K562 (cell line): ENCODE results near the gene ZGLP1. TPM values are rescaled to one million over a fixed set of nuclear protein-coding genes. Genes with fewer than 3 reads are reported as not detected.

Experiments used
- ATAC-seq: fragments of 200-7000 bp; cut with Tn5 transposase; 3 replicates; pipeline ENCODE4 v1.9.1; 2020; ENCODE audit warnings: moderate library complexity
- BruUV-seq: library from RNA; stranded (reverse); fragments of 400-500 nt; replicated peaks from 2 replicates; lab custom pipeline; 2021; lab: Mats Ljungman, UMichigan
- CTCF ChIA-PET: fragments of 300-600 bp; formaldehyde crosslinking; extraction: SDS; loops from one replicate; lab custom pipeline; 2021; ENCODE audit warnings: low intra/inter-chr PET ratio; lab: Yijun Ruan, JAX
- POLR2A ChIA-PET: fragments of 300-600, 350-650 bp; sonication (Branson Sonifier 250); formaldehyde crosslinking; extraction: SDS; loops from one replicate; lab custom pipeline; 2021; ENCODE audit warnings: antibody characterized with exemption, inconsistent platforms; lab: Yijun Ruan, JAX
- DNase-seq, 4 experiments: peaks; one replicate each; pipeline versions ENCODE4 v3.0.0 to v3.0.0-alpha.2; 2011 to 2018; ENCODE audit warnings: low spot score in 3 of 4, mixed read lengths in 3 of 4; ENCODE audit errors: extremely low read depth in 1 of 4
- FAIRE-seq: peaks from 2 replicates; lab custom pipeline; 2011; peaks lifted over from hg19 to GRCh38; lab: Jason Lieb, UNC
- H2AFZ ChIP-seq: 2 replicates; pipeline ENCODE4 v1.6.0; 2011; ENCODE audit warnings: low read depth, low read length, control low read depth, inconsistent platforms
- H3K27ac ChIP-seq: fragments of 200-600 bp; 3 replicates; pipeline ENCODE4 v1.8.0; 2011; ENCODE audit warnings: low read depth, mild to moderate bottlenecking, control low read depth, inconsistent platforms, low read length, moderate library complexity, mixed read lengths; ENCODE audit errors: extremely low read depth
- H3K27me3 ChIP-seq, 2 experiments: fragments of 300-600 bp in 1 of 2; 2 replicates in 1 of 2; 3 replicates in 1 of 2; pipeline versions ENCODE4 v1.6.0 to v1.8.0; 2011; ENCODE audit warnings: inconsistent platforms in 2 of 2, low read length in 2 of 2, mild to moderate bottlenecking in 1 of 2, mixed read lengths in 1 of 2, moderate library complexity in 1 of 2; ENCODE audit not compliant: control insufficient read depth in 2 of 2, insufficient read depth in 2 of 2
- H3K36me3 ChIP-seq: fragments of 300-600 bp; 3 replicates; pipeline ENCODE4 v1.8.0; 2011; ENCODE audit warnings: mild to moderate bottlenecking, low read length, inconsistent platforms; ENCODE audit not compliant: control insufficient read depth, insufficient read depth
- H3K4me1 ChIP-seq, 2 experiments: fragments of 200-600 bp in 1 of 2; replicated peaks in 1 of 2; 2 replicates in 1 of 2; 3 replicates in 1 of 2; pipeline versions ENCODE4 v1.5.1 to v1.8.0; 2011; ENCODE audit warnings: inconsistent platforms in 2 of 2, low read length in 2 of 2, mild to moderate bottlenecking in 1 of 2, mixed read lengths in 1 of 2, moderate library complexity in 1 of 2; ENCODE audit not compliant: control insufficient read depth in 2 of 2, insufficient read depth in 2 of 2
- H3K4me2 ChIP-seq: 2 replicates; pipeline ENCODE4 v1.6.1; 2011; ENCODE audit warnings: low read length, control low read depth, inconsistent platforms, mixed read lengths; ENCODE audit not compliant: insufficient read depth
- H3K4me3 ChIP-seq: fragments of 200-600 bp; sonication (generic), shearing (Covaris generic); 2 replicates; pipeline ENCODE4 v1.5.1; 2016; ENCODE audit warnings: control low read depth, inconsistent platforms
- H3K79me2 ChIP-seq: fragments of 200-600 bp; 3 replicates; pipeline ENCODE4 v1.8.0; 2011; ENCODE audit warnings: low read length, inconsistent platforms; ENCODE audit not compliant: control insufficient read depth, insufficient read depth
- H3K9ac ChIP-seq, 2 experiments: 2 replicates each; pipeline versions ENCODE4 v1.6.0 to v1.6.1; 2011; ENCODE audit warnings: low read depth in 2 of 2, low read length in 2 of 2, control low read depth in 1 of 2, inconsistent platforms in 1 of 2, mild to moderate bottlenecking in 1 of 2, mixed read lengths in 1 of 2; ENCODE audit not compliant: insufficient read depth in 1 of 2
- H3K9me1 ChIP-seq: one replicate; pipeline ENCODE4 v1.6.0; 2011; ENCODE audit warnings: inconsistent platforms, mild to moderate bottlenecking, low read length, moderate library complexity; ENCODE audit not compliant: control insufficient read depth, insufficient read depth
- H3K9me3 ChIP-seq: replicated peaks from 2 replicates; pipeline ENCODE4 v1.5.1; 2011; ENCODE audit warnings: low read depth, low read length, inconsistent platforms; ENCODE audit not compliant: control insufficient read depth, insufficient read depth
- H4K20me1 ChIP-seq: replicated peaks from 2 replicates; pipeline ENCODE4 v1.6.1; 2011; ENCODE audit warnings: low read length, inconsistent platforms, mixed read lengths; ENCODE audit not compliant: control insufficient read depth, insufficient read depth
- BCOR ChIP-seq: fragments of 450-650 bp; IDR thresholded peaks from 2 replicates; pipeline ENCODE4 v1.6.1; 2016
- EHMT2 ChIP-seq: fragments of 450-650 bp; IDR thresholded peaks from 2 replicates; pipeline ENCODE4 v1.6.1; 2018; ENCODE audit warnings: antibody characterized with exemption
- EWSR1 ChIP-seq: fragments of 450-650 bp; IDR thresholded peaks from 2 replicates; pipeline ENCODE4 v1.6.1; 2018; ENCODE audit warnings: borderline replicate concordance, mild to moderate bottlenecking, low read depth, moderate library complexity; ENCODE audit not compliant: partially characterized antibody
- HLTF ChIP-seq: fragments of 450-650 bp; IDR thresholded peaks from 2 replicates; pipeline ENCODE4 v1.6.1; 2016
- PHF8 ChIP-seq: fragments of 200-600 bp; sonication (generic); IDR thresholded peaks from 2 replicates; pipeline ENCODE4 v1.6.1; 2012; ENCODE audit warnings: mixed run types, mild to moderate bottlenecking, inconsistent platforms, low read length, moderate library complexity, borderline replicate concordance
- RBBP5 ChIP-seq: fragments of 200-600 bp; sonication (generic); IDR thresholded peaks from 2 replicates; pipeline ENCODE4 v1.6.1; 2012; ENCODE audit warnings: borderline replicate concordance, mild to moderate bottlenecking, low read length, control low read depth, inconsistent platforms; ENCODE audit not compliant: insufficient read depth, poor library complexity, severe bottlenecking
- TAF9B ChIP-seq: fragments of 450-650 bp; IDR thresholded peaks from 2 replicates; pipeline ENCODE4 v1.6.1; 2018; ENCODE audit warnings: mild to moderate bottlenecking; ENCODE audit not compliant: partially characterized antibody
- TBL1XR1 ChIP-seq, 2 experiments: IDR thresholded peaks; 2 replicates each; pipeline ENCODE4 v1.6.1; 2012; ENCODE audit warnings: improper control_type of control experiment in 2 of 2, low read length in 2 of 2, mild to moderate bottlenecking in 1 of 2
- TCF7 ChIP-seq: sonication (generic); IDR thresholded peaks from 2 replicates; pipeline ENCODE4 v1.6.1; 2016; ENCODE audit warnings: antibody characterized with exemption, borderline replicate concordance
- TEAD4 ChIP-seq, 2 experiments: sonication (generic) in 1 of 2; formaldehyde crosslinking in 1 of 2; IDR thresholded peaks; 2 replicates each; pipeline versions ENCODE4 v1.6.1 to v1.8.0; 2012 to 2022; ENCODE audit warnings: borderline replicate concordance in 1 of 2, inconsistent platforms in 1 of 2, low read length in 1 of 2, mild to moderate bottlenecking in 1 of 2, missing genetic modification reagents in 1 of 2
- ZBTB7A ChIP-seq: IDR thresholded peaks from 2 replicates; pipeline ENCODE4 v1.6.1; 2011; ENCODE audit warnings: low read depth, mild to moderate bottlenecking, low read length, moderate library complexity, borderline replicate concordance; ENCODE audit not compliant: control insufficient read depth
- ZNF431 ChIP-seq: sonication (generic); formaldehyde crosslinking; IDR thresholded peaks from 2 replicates; pipeline ENCODE4 v1.8.0; 2022; ENCODE audit warnings: mild to moderate bottlenecking, missing genetic modification reagents
- WGBS: fragments of 100-300 bp; shearing (Covaris generic); methylation state at CpG from one replicate; pipeline ENCODE4 v1.1.6; 2016; ENCODE audit warnings: low coverage, mixed read lengths; ENCODE audit not compliant: insufficient coverage; ENCODE audit errors: missing lambda C conversion rate; 5-methylcytosine and 5-hydroxymethylcytosine counted together
- in situ Hi-C: fragments of 300-500 bp; cut with MboI; formaldehyde crosslinking; loops from 4 replicates; pipeline ENCODE4 v1.15.0; 2018; ENCODE audit warnings: inconsistent platforms, mixed read lengths
- intact Hi-C: fragments of 100-400 bp; cut with micrococcal nuclease; formaldehyde crosslinking; loops from 2 replicates; pipeline ENCODE4 v1.14.2; 2022
- polyA plus RNA-seq, 8 experiments: library from polyadenylated mRNA; depleted of rRNA in 4 of 8; stranded (reverse) in 5 of 8; unstranded in 3 of 8; fragments of >200 nt; fragmentation: Nextera tagmentation in 2 of 8; fragmentation: Illumina TruSeq in 1 of 8; extraction: Ambion mirVana in 2 of 8; extraction: Trizol in 1 of 8; gene quantifications; 2 replicates each; pipeline versions ENCODE4 v1.2.1 to v1.2.3, GENCODE V29; 2011 to 2014; ENCODE audit warnings: inconsistent platforms in 1 of 8, missing spikeins in 1 of 8
- total RNA-seq, 7 experiments: library from RNA; depleted of rRNA in 6 of 7; stranded (reverse); fragments of >200 nt in 6 of 7; fragmentation: Illumina TruSeq in 2 of 7; extraction: Trizol in 2 of 7; gene quantifications; 2 replicates each; pipeline versions ENCODE4 v1.2.1 to v1.2.3, GENCODE V29; 2011 to 2021; ENCODE audit warnings: low replicate concordance in 1 of 7
- TF ChIP-seq, protein P1 (sequence below): sonication (generic); formaldehyde crosslinking; IDR thresholded peaks from 2 replicates; pipeline ENCODE4 v1.8.0; 2022; ENCODE audit warnings: missing genetic modification reagents, mild to moderate bottlenecking, moderate library complexity, borderline replicate concordance
- TF ChIP-seq, protein P2 (sequence below), 2 experiments: IDR thresholded peaks; 2 replicates each; pipeline ENCODE4 v1.6.1; 2011; ENCODE audit warnings: borderline replicate concordance in 1 of 2, control low read depth in 1 of 2, low read depth in 1 of 2, low read length in 1 of 2, mild to moderate bottlenecking in 1 of 2, mixed read lengths in 1 of 2, moderate library complexity in 1 of 2; ENCODE audit not compliant: insufficient read depth in 1 of 2, insufficient read length in 1 of 2, poor library complexity in 1 of 2, severe bottlenecking in 1 of 2; ENCODE audit errors: extremely low read depth in 1 of 2
- TF ChIP-seq, protein P3 (sequence below): IDR thresholded peaks from 2 replicates; pipeline ENCODE4 v1.6.1; 2012; ENCODE audit warnings: low read depth, low read length, improper control_type of control experiment, borderline replicate concordance

The ZGLP1 gene
- total and polyA plus RNA-seq, 9 of the 15 experiments (the other 6 are each of a cell fraction or from before 2014, with no cell fraction given) = 0.24 to 4.5 (median 2.2) TPM

DNA sequence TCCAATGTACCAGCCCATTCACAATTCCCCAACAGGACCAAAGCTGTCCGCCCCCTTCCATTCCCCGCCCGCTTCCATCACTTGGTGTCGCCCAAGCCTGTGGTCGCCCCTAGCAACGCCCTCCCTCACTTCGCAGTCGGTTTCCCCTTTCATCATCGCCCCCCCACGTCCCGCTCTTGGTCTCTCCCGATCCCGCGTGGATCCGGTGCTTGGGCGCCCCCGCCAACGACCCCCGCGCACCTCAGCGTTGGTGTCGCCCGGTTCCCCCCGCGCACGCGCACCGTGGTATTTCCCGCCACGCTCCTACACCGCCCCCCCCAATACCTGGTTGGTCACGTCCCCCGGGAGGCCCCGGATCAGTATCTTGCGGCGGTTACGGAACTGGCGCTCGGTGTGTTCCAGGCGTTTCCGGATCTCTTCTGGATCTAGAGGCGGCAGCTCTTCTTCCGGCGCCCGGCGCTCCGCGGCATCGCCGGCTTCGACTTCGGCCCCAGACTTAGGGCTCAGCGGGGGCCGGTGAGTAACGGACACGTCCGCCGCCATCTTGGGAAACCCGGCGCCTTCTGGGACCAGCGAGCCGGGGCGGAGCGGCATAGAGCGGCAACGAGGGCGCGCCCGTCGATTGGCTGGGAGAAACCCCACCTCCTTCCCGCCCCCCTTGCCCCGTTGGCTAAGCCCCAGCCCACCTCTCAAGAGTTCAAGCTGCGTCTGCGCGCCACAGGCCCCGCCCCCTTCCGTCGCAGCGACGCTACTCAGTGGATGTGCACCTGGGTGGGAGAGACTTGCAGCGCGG is 23.5 kb upstream of the ZGLP1 start, which contains the start of gene RAVER1:
RAVER1 (minus strand) TSS at position 565 of the 793 bp plus-strand sequence; CDS start at position 543, 22 bp downstream.
- Histone ChIP-seq H3K9me3 (no peaks in the 10 kb centered on the region), H3K4me2 (peak within 1 kb of the TSS; percentile 92), H3K4me3 (peak within 1 kb of the TSS; percentile 93), H3K27me3 (no peaks in the 10 kb centered on the region), H3K4me1 (peaks cover 15 to 54% of the 10 kb centered on the region in 2 experiments; a peak in 4 of 5 replicates), H3K79me2 (peaks cover 72% of the 10 kb centered on the region), H3K27ac (peak within 1 kb of the TSS; percentile 98), H2AFZ (peak within 1 kb of the TSS; percentile 86), H4K20me1 (peaks cover 10% of the 10 kb centered on the region; the same call in 1 of the 2 replicates), H3K9ac (peak within 1 kb of the TSS; percentile 96 to 99), H3K36me3 (peaks cover 40% of the 10 kb centered on the region), H3K9me1 (no peaks in the 10 kb centered on the region)
- ATAC-seq (peak; percentile 91), FAIRE-seq (peak; percentile 99), DNase-seq (peak; percentile 96 to 99 (median 98))
- ChIA-PET POLR2A (interaction anchor here (0.6 to 3.9 kb wide), 15 partner anchors 9 to 234 kb away, joined by 3 to 29 read pairs (median 6); partner anchors contain the start of genes FDX2, ICAM5 and TYK2), CTCF (no interaction called here)
- intact Hi-C loops = loop anchor here (1.0 to 2.0 kb wide), 4 partner anchors 17 to 246 kb away; partner anchors contain the start of genes FDX2, ICAM1, ICAM5 and SHFL
- in situ Hi-C loops = no loop called here
- WGBS = under 1% methylated on average over 49 of the region's 82 CpGs
- TSS peak; percentile 66 for BruUV-seq
- TF ChIP-seq TCF7 (peak; percentile 47; the same call in 1 of the 2 replicates), HLTF (peak; percentile 38; the same call in 1 of the 2 replicates), EWSR1 (no peak), ZBTB7A (peak; percentile 39; the same call in 1 of the 2 replicates), TBL1XR1 (IDR thresholded peaks at IDR 0.05; ENCODE audit: low read length in 2 of 2) (no peak; a peak in 2 of 4 replicates), RBBP5 (peak; percentile 92), EHMT2 (peak; percentile 17; the same call in 1 of the 2 replicates), PHF8 (peak; percentile 95), BCOR (peak; percentile 57), TAF9B (peak; percentile 96), ZNF431 (CRISPR knock-in tag) (0 out of 2 replicates have a peak, but pooled peaks have one; percentile 2), TEAD4 (IDR thresholded peaks at IDR 0.05; ENCODE audit: low read length) (peak; percentile 19; the same call in 1 of the 2 replicates), TEAD4 (CRISPR knock-in tag; IDR thresholded peaks at IDR 0.05; ENCODE audit: borderline replicate concordance) (no peak)
- TF ChIP-seq, protein P1, sequence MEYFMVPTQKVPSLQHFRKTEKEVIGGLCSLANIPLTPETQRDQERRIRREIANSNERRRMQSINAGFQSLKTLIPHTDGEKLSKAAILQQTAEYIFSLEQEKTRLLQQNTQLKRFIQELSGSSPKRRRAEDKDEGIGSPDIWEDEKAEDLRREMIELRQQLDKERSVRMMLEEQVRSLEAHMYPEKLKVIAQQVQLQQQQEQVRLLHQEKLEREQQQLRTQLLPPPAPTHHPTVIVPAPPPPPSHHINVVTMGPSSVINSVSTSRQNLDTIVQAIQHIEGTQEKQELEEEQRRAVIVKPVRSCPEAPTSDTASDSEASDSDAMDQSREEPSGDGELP (CRISPR knock-in tag) = peak; percentile 75
- TF ChIP-seq, protein P2, sequence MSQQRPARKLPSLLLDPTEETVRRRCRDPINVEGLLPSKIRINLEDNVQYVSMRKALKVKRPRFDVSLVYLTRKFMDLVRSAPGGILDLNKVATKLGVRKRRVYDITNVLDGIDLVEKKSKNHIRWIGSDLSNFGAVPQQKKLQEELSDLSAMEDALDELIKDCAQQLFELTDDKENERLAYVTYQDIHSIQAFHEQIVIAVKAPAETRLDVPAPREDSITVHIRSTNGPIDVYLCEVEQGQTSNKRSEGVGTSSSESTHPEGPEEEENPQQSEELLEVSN (IDR thresholded peaks at IDR 0.05; ENCODE audit: borderline replicate concordance in 1 of 2, extremely low read depth in 1 of 2, insufficient read depth in 1 of 2, insufficient read length in 1 of 2, low read depth in 1 of 2, low read length in 1 of 2, poor library complexity in 1 of 2, severe bottlenecking in 1 of 2) = peak; percentile 18 to 62
- TF ChIP-seq, protein P3, sequence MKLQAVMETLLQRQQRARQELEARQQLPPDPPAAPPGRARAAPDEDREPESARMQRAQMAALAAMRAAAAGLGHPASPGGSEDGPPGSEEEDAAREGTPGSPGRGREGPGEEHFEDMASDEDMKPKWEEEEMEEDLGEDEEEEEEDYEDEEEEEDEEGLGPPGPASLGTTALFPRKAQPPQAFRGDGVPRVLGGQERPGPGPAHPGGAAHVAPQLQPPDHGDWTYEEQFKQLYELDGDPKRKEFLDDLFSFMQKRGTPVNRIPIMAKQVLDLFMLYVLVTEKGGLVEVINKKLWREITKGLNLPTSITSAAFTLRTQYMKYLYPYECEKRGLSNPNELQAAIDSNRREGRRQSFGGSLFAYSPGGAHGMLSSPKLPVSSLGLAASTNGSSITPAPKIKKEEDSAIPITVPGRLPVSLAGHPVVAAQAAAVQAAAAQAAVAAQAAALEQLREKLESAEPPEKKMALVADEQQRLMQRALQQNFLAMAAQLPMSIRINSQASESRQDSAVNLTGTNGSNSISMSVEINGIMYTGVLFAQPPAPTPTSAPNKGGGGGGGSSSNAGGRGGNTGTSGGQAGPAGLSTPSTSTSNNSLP = no peak
